Measurements from ENCODE around the gene ZNF839. TPM values are rescaled to one million over a fixed set of nuclear protein-coding genes. Genes with fewer than 3 reads are reported as not detected.
"Not testable (repeated sequence)": the region's sequence is repeated elsewhere in the genome, so short reads cannot be mapped to it uniquely, and the experiment has no call there.

ZNF839 gene
- total RNA-seq, 1 donor from 2014 or later, result 9.2 TPM

DNA sequence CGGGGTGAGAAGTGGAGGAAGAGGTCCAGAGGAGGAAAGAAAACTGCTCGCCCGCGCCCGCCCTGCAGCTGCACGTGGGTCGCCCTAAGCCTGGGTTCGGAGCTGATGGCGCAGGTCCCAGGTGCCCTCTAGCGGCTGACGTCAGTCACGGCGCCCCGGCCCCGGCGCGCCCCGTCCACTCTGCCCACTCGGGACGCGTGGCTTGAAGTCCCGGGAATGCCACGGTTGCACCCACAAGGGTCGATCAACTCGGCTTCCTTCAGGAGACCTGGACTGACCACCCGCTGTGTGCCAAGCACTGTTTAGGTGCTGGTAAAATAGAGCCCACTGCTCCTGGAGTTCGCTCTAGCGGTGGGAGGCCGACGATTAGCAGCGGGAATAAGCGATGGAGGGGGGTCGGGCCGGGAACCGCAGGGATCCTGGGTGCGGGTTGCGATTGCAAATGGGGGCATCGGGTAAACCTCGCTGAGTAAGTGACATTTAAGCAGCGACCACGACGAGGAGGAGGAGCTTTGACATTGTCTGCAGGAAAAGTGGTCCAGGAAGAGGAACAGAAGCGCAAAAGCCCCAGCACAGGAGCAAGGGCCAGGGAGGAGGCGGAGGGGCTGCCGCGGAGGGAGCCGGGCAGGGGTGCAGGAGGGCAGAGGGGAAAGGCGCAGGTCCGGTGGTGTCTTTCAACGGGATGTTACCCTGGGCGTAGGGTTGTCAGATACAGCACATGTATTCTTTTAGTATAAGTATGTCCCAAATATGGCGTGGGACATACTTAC is 5.1 kb upstream of the ZNF839 start:
- DNase-seq (ENCODE audit: low read depth, low spot score), result peak; percentile 35

DNA sequence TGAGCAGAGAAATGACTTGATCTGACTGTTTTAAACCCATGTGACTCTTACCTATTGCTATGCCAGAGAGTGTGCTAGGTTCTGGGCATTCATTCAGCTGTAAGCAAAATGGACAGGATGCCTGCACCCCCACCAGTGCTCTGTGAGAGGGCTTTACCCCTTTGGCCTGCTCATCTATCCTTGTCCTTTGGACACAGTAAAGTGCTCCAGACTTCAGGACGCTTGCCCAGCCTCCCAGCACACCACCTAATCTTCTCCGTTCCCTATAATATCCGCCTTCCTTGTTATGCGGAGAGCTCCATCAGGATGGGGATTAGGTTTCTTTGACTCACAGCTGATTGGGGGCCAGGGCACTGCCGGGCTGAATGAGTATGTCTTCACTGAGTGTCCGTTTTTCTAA is 4.4 kb upstream of the ZNF839 start:
- DNase-seq (ENCODE audit: low read depth, low spot score), result no peak

DNA sequence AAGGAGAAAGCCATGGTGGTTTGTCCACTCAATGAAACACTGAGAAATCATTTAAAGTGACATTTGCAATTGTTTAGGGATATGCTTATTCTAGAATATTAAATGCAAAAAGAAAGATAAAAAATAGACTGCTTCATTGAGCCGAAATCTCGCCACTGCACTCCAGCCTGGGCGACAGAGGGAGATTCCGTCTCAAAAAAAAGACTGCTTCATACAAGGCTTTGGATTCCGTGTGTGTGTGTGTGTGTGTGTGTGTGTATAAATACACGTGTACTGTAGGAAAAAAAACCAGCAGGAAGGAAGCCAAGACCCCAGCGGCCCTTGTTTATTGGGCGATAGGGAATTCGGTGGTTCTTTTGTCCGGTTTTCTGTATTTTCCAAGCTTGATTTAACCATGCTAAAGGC is 3.2 kb upstream of the ZNF839 start:
- DNase-seq (ENCODE audit: low read depth, low spot score), result no peak

DNA sequence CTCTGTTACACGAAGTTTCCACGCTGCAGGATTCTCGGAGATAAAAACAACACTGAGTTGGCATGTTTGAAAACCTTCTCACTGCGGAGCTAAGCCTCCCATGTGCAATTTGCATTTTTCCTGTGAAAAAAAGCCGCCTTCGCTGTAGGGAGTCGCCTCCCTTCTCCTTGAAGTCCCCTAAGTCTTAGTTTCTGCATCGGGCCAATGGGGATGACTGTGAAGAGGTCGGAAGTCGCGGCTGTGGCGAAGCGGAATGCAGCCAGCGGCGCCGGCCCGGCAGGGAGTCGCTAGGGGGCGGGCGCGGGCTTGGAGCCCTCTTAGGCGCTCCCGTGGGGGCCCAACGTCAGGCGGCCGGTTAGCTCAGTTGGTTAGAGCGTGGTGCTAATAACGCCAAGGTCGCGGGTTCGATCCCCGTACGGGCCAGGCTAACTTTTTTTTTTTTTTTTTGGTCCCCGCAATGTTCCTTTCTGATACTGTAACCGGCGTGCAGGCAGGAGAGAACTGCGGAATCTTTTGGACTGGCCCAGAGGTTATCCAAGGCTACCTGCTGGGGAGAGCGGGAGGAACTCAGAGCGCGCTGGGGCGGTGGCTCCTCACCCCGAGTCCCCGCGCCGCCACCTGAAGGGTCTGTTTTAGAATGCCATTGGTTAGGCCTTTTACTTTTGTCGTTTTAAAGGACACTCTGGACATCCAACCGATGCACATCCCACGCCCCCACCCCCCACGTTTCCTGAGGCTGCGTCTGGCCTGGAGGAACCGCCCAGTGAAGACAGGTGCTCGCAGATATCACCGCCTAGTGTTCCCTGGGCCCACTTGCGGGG is 2.6 kb upstream of the ZNF839 start:
- peak; percentile 58 for DNase-seq (ENCODE audit: low read depth, low spot score)

DNA sequence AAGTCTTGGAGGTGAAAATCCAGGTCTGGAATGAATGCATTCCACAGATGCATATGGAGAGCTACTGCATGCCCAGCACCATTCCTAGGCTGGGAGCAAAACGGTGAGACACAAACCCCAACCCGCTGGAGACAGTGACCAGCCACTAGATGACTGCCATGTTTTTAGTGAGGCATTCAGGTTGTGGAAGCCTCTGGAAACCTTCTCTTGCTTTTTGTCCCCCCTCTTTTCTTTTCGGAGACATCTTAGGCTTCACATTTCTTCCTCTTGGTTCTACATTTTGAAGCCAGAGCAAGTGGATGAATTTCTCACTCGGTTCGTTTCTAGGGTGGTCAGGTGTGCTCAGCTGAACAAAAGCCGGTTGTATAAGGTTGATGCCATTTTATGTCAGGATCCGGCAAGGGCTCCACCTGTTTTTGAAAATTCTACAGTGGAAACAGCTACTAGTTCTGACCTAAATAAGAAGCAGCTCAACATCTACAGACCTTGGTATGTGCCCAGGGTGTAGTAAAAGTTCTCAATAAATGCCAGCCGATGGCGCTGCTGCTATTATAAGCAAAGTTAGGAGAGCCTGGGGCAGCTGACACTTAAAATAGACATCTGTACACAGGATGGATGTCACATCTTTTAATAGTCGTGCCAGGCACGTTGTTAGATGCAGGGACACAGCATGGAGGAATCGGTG is 1.8 kb upstream of the ZNF839 start:
- DNase-seq (ENCODE audit: low read depth, low spot score), result no peak

DNA sequence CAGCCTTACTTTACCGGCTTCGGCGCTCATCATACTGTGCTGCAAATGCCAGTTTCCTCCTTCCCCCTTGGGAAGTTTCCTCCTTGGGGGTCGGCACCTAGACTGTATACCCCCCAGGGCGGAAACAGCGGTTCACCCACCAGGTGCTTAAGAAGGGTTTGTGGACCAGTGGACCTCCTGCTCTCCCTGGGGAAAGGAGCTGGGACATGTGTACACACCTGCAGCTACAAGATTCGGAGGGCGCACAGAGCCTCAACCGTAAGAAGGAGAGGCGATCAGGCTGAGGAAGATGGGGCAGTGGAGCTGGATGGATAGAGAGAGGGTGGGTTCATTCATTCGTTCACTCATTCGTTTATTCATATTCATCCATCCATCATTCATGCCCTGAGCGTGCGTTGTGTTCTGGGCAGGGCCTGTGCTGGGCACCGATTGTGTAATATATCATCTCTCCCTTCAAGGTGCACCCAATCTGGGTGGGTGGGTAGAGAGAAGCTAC is 717 bp upstream of the ZNF839 start:
- DNase-seq (ENCODE audit: low read depth, low spot score), result no peak

DNA sequence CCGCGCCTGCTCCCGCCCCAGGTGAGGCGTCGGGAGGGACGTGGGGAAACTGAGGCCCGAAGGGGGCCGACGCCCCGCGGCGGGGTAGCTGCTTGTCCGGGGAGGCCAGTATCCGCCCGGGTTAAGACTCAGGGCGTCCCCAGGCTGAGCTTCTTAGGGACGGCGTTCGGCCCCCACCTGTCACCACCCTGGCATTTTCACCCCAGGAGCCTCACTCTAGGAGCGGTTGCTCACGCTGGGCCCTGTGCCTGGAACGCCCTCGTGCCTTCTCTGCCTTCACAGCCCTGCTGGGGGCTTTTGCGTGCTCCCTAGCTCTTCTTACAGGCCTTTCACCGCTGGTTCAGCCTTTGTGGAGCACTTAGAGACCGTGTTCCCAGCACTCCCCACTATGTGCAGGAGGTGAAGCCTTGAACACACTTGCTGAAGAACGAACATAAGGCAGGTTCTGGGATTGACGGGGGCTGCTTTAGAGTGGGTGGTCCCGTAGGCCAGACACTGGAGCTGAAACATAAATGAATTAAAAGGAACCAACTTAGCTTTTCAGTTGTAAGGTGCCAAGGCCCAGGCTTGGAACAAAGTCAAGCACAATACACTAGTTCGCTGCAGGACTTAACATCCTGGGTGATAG is 601 bp downstream of the ZNF839 start:
- no peak for DNase-seq (ENCODE audit: low read depth, low spot score)

DNA sequence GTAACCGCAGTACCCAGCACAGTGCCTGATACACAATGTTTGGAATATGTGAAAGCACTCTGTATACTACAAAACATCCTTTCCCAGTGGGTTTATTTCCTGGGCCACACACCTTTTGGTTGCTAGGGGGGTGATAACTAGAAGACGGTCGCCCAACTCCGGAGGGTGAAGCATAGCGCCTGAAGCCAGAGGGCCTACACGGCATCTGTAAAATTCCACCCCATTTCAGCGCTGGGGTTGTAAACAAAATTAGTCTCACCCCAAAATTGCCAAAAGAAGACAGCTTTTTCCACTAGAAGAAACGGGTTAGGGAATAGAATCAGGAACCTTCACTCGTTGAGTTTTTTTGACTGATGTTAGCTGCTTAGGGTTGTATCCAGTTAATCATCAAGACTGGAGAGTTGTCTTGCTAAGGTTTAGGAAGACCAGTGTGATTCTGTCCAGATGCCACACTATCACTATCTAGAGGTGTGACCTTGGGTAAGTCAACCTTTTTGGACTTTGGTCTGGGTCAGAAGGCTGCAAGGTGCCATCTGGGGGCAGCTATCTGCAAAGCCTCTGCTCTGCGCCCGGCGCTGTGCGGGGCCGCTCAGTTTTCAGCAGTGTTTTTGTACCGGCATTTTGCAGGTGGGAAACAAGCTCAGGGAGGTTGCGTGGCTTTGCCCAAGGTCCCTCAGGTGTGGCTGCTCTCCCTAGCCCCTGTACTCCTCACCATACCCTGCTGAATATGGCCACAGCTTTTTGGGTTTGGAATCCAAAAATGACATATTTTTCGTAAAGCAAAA is 1.3 kb downstream of the ZNF839 start:
- no peak for DNase-seq (ENCODE audit: low read depth, low spot score)

DNA sequence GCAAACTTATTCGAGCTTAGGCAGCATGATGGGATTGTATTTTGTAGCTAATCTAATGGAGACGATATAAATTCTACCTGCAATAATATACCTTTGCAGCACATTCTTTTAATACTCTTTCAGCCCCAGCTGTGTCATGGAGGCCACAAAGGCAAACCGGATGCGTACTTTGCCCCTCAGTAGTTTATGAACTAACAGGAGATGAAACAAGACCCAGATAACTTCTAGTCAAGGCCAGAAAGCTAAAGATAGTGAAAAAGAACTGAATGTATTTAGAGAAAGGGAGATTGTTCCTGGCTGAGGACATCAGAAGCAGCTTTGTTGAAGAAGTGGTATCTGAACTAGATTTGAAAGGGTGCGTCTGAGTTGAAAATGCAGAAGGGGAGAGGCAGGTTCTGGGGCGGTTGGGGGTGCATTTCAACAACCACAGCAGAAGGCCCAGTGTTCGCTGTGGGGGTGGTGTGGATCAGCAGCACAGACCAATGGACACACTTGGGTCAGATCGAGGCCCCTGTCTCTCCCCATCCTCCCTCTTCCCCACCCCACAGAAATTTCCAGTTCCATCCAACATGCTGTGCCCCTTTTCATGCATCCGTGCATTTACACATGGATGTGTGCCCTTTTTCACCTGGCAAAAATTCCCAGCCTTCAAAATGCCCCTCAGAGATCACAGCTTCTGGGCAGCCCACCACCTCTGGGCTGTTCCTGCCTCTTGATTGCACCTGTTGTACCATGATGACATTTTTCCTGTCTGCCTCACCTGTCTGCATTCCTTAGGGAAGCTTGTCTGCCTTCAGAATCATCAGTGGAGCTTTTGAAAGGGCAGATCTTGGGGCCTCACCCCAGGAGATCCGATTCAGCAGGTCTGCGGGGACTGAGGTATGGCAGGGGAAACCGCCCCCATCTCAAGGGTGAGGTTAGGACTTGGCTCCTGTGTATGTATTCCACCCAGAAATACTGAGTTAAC is 2.2 kb downstream of the ZNF839 start:
- DNase-seq (ENCODE audit: low read depth, low spot score), result no peak

DNA sequence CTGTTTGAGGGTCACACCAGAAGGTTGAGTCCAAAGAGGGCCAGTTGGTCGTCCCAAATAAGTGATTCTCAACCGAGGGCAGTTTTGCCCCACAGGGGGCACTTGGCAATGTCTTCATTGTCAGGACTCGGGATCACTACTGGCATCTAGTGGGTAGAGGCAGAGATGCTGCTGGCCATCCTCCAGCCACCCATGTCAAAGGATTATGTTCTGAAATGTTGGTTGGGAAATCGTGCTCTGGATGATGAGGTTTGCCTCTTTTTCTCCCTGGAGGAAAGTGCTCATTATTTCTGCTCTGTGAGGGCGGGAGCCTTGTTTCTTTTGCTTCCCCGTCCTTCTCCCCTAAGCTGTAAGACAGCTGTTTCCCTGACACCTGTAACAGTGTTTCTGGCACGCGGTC is 3.6 kb downstream of the ZNF839 start:
- peak; percentile 32 for DNase-seq (ENCODE audit: low read depth, low spot score)

DNA sequence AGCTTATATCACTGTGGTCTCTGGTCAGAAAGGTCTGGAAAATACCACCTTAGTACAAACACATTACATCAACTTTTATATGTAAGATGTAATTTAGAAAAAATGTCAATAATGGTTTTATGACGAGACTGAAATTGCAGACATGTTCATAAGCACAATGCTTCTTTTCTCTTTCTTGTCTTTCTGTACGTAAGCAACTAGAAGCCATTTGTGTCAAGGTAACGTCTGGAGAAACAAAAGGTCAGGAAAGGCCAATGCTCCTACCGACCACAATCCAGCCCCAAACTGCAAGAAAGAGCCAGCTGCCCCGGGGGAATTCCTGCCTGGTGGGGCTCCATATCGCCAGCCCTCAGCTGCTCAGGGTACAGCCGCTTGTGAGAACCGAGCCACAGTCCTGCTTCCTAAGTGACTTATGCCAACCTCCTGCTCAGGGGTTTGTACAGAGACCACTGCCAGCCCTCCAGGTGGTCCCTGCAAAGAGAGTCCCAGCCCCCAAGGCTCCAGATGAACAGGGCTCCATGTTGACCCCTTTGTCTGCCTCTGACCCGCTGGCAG is 6.3 kb downstream of the ZNF839 start:
- no peak for DNase-seq (ENCODE audit: low read depth, low spot score)

DNA sequence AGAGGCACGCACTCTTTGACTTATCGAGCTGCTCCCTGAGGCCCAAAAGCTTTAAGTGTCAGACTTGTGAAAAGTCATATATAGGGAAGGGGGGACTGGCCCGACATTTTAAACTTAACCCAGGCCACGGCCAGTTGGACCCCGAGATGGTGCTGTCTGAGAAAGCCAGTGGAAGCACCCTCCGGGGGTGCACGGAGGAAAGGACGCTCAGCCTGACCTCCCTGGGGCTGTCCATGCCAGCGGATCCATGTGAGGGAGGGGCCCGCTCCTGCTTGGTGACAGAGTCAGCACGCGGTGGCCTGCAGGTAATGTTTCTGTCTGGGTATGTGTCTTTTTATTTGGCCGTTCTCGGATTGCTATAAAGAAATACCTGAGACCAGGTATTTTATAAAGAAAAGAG is 7.0 kb downstream of the ZNF839 start:
- no peak for DNase-seq (ENCODE audit: low read depth, low spot score)

DNA sequence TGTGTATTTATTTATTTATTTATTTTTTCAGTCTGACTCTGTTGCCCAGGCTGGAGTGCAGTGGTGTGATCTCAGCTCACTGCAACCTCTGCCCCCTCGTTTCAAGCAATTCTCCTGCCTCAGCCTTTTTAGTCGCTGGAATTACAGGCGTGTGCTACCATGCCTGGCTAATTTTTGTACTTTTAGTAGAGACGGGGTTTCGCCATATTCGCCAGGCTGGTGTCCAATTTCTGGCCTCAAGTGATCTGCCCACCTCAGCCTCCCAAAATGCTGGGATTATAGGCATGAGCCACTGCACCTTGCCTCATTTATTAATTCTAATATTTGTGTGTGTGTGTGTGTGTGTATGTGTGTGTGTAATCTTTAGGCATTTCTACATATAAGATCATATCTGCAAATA is 9.8 kb downstream of the ZNF839 start:
- not testable (repeated sequence) for DNase-seq (ENCODE audit: low read depth, low spot score)

DNA sequence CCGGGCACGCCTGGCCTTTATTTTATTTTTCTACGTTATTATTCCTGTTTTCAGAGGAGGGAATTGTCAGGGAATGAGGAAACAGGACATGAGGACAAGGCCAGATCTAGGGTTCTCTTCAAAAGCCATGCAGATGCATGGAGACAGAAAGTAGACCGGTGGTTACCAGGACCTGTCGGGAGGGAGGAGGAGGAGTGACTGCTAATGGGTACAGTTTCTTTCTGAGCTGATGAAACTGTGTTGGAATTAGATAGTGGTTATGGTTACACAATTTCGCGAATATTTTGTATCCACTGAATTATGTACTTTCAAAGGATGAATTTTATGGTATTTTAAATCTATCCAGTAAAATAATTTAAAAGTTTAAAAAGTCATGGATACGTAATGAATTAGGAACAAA is 11.3 kb downstream of the ZNF839 start:
- DNase-seq (ENCODE audit: low read depth, low spot score), result no peak

DNA sequence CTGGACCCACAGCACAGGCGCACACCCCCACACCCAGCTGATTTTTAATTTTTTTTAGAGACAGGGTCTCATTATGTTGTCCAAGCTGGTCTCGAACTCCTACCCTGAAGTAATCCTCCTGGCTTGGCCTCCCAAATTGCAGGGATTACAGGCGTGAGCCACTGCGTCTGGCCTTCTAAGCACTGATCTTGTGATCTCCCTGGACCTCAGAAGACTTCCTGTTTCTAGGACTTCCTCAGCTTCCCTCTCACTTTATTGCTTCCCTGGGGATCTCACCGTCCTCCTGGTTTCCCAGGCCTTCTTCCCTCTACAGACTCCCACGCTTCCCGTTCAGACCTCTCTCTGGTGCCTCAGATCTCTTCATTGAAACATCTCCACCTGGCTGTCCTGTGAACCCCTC is 13.8 kb downstream of the ZNF839 start:
- no peak for DNase-seq (ENCODE audit: low read depth, low spot score)

DNA sequence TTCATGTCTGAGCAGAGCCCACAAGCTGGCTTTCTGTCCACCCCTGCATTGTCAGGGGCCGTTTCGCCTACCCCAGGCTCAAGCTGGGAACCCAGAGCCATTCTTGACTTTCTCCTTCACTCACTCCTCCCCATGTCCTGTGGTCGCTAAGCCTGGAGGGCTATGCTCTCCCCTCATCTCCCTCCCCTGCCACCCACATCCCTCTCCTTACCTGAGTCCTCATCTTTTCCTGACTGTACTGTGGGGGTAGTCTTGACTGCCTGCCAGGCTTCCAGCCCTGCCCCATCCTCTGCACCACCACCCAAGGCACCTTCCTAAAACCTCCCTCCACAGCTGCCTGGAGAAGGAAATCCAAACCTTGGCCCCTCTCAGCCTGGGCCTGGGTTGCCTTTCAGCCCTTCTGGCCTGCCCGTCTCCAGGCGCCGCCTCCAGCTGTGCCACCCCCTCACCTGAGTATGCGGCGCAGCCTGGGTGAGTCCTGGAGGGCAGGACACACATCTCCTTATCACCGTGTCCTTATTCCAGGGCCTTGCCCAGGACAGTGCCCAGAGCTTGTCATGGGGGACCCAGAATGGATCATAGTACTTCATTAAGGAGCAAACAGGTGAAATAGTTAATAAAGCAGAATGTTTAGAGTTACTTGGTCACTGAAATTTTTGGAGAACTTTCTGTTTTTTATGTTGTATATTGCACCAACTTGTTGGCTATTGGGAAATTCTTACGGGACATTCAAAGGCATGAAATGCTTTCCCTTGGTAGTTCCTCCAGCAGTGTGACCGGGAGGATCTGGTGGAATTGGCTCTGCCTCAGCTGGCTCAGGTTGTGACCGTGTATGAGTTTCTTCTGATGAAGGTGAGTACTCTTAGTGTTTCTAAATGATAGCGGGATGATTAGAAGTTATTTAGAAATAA is 14.5 kb downstream of the ZNF839 start:
- no peak for DNase-seq (ENCODE audit: low read depth, low spot score)

DNA sequence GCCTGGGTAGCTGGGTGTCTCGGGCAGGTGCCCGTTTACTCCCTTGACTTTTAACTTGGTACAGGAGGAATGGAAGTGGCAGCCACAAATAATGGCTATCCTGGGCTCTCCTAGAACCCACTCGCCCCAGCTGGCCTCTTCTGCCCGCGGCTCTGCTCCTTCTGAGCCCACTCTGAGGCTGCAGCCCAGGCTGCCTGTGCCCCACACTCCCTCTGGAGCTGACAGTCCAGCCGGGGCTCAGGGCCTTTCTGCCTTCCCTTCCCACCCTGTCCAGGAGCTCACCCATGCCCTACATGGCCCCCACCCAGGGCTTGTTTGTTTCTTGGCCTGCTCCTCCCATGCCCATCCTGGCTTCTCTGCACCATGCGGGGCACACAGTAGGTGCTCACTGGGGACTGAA is 15.6 kb downstream of the ZNF839 start:
- no peak for DNase-seq (ENCODE audit: low read depth, low spot score)

DNA sequence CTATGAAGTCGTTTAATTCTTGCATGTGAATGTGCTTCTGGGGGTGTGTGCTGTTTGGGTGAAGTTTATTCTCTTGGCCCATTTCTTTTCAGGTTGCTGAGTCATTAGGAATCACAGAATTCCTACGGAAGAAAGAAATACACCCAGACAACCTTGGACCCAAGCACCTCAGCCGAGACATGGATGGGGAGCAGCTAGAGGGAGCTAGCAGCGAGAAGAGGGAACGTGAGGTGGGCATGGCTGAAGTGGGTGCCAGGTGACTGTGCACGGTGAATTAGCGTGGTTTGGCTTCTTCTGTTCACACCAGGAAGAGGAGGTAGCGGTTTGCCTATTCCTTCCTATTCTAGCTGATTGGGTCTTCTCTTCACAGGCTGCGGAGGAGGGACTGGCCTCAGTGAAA is 19.2 kb downstream of the ZNF839 start:
- DNase-seq (ENCODE audit: low read depth, low spot score), result no peak
